Neural cell (in vitro differentiated cells): Measurements from ENCODE around the gene PDE8B.

Experiments
- EP300 ChIP-seq: fragments of 450-650 bp; conservative IDR thresholded peaks from 2 replicates; pipeline ENCODE4 v1.6.1; 2014; ENCODE audit warnings: antibody characterized with exemption, mild to moderate bottlenecking, moderate library complexity; ENCODE audit not compliant: poor library complexity, severe bottlenecking
- EZH2 ChIP-seq: fragments of 200-600, 300-800 bp; shearing (Covaris generic), sonication (generic); IDR thresholded peaks from 2 replicates; pipeline ENCODE4 v1.6.1; 2014; ENCODE audit warnings: antibody characterized with exemption, low read length, borderline replicate concordance, mild to moderate bottlenecking; ENCODE audit not compliant: insufficient read depth, poor library complexity, severe bottlenecking
- POLR2AphosphoS5 ChIP-seq: IDR thresholded peaks from 2 replicates; pipeline ENCODE4 v1.6.1; 2012
- RAD21 ChIP-seq: fragments of 450-650 bp; conservative IDR thresholded peaks from 2 replicates; pipeline ENCODE4 v1.6.1; 2014; ENCODE audit warnings: antibody characterized with exemption, mild to moderate bottlenecking, moderate library complexity
- TAF1 ChIP-seq: IDR thresholded peaks from 2 replicates; pipeline ENCODE4 v1.6.1; 2012; ENCODE audit warnings: low read depth
- TF ChIP-seq, protein P1 (sequence below): fragments of 450-650 bp; IDR thresholded peaks from 2 replicates; pipeline ENCODE4 v1.5.1; 2014; ENCODE audit warnings: antibody characterized with exemption, mild to moderate bottlenecking, moderate library complexity; ENCODE audit not compliant: poor library complexity, severe bottlenecking

DNA sequence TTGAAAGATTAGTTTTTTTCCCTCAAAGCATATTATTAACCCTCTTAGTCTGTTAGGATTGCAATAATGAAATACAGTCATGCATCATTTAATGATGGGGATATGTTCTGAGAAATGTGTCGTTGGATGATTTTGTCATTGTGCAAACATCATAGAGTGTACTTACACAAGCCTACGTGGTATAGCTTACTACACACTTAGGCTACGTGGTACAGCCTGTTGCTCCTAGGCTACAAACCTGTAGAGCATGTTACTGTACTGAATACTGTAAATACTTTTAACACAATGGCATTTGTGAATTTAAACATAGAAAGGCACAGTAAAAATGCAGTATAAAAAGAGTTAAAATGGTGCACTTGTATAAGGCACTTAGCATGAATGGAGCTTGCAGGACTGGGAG lies 132.7 kb downstream of the PDE8B start:
- TF ChIP-seq, protein P1, sequence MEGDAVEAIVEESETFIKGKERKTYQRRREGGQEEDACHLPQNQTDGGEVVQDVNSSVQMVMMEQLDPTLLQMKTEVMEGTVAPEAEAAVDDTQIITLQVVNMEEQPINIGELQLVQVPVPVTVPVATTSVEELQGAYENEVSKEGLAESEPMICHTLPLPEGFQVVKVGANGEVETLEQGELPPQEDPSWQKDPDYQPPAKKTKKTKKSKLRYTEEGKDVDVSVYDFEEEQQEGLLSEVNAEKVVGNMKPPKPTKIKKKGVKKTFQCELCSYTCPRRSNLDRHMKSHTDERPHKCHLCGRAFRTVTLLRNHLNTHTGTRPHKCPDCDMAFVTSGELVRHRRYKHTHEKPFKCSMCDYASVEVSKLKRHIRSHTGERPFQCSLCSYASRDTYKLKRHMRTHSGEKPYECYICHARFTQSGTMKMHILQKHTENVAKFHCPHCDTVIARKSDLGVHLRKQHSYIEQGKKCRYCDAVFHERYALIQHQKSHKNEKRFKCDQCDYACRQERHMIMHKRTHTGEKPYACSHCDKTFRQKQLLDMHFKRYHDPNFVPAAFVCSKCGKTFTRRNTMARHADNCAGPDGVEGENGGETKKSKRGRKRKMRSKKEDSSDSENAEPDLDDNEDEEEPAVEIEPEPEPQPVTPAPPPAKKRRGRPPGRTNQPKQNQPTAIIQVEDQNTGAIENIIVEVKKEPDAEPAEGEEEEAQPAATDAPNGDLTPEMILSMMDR, result no peak
- no peak for TF ChIP-seq EZH2
- no peak for TF ChIP-seq RAD21
- no peak for TF ChIP-seq EP300
- no peak for TF ChIP-seq POLR2AphosphoS5
- TF ChIP-seq TAF1, result no peak
